DMS53 treated with DMSO at 0.1 percent for 48 hours (cell line): Measurements from ENCODE around the gene CIPC.

Experiments
- DNase-seq: peaks from one replicate; lab custom pipeline; 2025; ENCODE audit not compliant: unreplicated experiment; lab: John Stamatoyannopoulos, UW

Gene CIPC

DNA sequence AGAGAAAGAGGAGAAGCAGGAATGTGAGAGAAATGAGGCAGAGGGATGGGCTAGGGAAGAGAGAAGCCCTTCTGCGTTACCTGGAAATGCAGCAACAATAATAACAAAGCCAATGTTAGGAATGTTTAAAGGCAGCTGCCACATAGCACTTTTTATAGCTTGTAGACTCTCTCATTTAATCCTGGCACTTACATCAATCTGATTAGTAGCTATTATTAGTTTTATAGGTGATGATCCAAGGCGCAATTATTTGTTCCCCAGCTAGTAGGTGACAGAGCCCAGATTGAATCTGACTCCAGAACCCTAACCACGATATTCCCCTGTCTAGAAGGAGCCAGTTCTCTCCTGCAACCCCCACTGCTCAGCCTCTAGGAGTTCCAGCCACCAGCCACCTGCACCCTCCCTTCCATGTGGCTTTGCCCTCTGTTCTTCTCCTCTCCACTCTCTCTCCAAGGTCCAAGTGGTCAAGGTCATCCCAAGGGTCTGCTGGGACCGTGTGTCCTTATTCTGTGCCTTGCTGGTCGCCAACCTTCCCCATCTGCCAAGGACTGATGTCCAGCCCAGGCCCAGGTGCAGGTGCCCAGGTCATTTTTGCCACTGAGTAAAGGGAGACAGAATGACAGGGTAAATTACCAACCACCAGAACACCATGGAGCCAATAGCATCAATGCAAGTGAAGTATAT is 29.4 kb upstream of the CIPC start:
- DNase-seq: no peak

DNA sequence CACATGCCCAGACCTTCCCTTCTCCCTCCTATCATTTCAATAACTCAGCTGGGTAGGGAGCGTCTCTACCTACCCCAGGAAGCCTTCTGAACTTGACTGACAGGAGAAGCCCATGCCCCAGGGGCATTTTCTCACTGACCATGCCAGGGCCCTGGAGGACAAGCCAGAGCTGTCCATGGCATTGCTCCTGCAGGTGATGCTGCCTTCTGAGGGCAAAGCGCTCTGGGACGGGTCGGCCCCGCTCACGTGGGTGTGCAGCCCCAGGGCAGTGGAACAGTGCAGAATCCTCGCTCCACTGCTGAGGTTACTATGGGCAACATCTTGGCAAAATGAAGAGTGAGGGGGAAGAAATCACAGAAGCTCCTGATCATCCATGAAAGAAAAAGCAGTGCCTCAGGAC is 28.5 kb upstream of the CIPC start:
- DNase-seq: no peak

DNA sequence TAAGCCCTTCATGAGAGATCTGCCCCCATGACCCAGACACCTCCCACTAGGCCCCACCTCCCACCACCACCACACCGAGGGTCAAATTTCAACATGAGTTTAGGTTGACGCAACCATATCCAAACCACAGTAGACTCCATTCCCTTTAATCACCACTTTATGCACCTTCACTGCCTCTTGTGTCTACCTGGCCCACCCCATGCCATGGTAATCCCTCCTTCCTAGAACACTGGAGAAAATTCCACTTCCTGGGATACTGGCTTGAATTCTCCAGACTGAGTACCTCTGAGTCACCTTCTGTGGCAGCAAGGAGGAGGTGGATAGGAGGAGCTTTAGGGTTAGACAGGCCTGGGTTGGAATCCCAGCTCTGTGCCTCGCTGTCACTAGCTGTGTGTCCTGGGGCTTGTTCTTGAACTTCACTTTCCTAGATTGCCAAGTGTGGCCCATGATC is 26.1 kb upstream of the CIPC start:
- no peak for DNase-seq

DNA sequence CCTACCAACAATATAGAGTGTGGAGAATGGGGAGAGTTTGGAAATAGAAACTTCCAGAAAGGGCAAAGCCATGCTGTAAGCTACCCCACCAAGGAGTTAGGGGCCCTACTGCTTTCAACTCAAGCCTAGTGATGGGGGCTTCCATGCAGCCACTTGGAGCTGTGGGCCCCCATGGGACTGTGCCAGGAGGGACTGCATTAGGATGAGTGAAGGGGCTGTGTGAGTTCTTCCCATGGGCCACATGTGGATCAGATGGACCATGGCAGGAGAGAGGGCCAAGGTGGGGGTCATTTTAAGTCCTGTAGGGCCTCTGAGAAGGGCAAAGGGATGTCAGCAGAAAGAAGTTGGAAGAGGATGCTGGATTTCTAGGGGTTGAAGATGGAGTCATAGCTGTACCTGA is 23.1 kb upstream of the CIPC start:
- DNase-seq: no peak

DNA sequence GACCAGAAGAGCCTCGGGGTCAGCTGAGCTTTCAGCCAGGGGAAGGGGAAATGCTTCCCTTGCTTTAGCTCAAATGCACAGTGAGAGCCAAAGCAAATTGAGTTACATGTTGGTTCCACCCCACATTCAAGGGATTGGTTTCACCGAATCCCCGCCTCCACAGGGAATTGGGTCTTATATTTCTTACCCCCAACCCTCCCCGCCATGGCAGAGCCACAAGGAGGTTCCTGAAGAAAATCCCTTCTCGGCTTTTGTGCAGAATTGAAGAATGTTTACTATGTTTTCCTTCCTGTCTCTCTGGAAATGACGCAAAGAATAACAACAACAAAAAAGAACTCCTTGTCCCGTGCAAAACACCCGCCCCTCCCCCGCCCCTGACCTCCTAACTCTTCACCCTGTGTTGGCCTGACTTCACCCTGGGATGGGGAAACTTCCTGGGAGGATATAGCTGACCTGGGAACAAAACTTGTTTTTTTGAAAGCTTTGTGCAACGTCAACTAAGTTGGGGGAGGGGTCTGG is 21.9 kb upstream of the CIPC start:
- DNase-seq: no peak

DNA sequence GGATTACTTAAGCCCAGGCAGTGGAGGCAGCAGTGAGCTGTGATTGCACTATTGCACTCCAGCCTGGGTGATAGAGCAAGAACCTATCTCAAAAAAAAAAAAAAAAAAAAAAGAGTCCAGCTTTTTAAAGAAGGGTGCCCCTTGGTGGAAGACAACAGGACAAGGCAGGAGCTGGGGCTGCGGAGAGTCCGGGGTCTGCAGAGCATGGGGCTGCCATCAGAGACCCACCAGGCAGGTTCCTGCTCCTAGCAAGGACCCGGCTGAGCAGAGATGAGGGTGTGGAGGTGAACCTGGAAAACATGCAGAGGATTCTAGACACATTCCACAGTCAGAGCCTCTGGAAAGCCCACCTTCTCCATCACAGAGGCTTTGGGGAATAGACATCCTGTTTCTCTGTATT is 21.0 kb upstream of the CIPC start:
- DNase-seq: no peak

DNA sequence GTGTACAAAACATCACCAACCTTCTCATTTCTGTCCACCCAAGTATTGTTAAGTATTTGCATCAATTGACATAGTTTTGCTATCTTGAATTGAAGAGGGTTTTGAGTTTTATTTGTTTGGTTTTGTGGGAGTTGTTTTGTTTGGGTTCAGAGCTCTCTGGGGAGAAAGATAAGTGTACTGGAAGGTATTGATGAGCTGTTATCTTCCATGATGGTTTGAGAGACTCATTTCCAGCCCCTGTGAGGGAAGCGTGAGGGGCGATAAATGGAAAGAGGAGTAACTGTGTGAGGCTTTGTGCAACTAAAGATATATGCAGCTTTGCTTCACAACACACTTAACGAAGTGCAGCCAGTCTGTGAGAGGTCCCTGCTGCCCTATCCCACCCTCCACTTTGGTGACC is 15.7 kb upstream of the CIPC start:
- DNase-seq: no peak

DNA sequence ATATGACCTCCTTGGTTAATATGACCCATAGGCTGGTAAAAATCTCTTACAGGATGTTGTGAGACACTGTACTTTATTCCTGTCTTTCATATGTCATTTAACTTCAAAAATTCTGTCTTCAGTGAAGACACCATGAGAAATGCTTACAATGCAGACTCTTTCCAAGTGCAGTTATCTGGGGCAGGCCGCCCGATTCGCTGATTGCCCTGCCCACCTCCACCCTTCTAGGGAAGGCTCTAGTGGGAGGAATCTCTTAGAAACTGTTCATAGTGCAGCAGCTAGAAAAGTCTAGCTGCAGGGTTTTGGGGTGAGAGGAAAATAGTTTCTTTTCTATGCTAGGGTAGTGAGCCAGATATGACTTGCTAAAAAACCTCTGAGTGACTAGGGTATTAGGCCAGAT is 15.0 kb upstream of the CIPC start:
- DNase-seq: no peak

DNA sequence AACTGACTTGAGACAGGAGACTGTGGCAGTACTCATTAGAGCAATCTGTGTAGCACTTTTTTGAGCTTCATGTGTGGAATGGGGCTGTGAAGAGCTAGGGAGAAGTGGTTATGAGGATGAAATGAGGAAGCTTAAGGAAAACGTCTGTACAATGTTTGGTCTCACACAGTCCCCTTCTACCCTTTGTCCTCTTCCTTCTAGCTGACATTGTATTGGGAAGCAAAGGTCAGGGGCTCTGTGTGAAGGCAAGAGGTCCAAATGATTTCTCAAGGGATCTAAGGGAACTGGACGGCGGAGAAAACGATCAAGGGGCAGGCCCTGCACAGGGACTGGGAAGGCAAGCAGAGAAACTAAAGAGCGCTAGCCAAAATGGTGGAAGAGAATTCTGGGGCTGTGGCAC is 13.1 kb upstream of the CIPC start:
- DNase-seq: no peak

DNA sequence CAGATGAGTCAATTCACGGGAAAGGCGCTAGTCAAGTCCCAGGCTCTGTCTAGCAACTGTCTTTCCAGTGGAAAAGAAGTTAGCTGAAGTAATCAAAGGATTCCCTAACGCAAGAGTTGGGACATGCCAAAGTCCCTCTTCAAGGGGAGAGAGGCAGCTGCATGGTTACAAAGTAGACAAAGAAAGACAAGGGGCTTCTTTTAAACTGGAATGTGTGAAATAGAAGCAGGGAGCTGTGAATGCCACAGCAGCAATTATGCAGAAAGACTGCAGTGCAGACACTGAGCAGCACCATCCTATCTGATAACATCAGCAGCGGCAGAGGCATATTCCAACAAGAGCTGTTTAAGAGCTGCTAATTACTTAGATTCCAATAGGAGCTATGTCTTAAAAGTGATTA is 12.5 kb upstream of the CIPC start:
- DNase-seq: no peak

DNA sequence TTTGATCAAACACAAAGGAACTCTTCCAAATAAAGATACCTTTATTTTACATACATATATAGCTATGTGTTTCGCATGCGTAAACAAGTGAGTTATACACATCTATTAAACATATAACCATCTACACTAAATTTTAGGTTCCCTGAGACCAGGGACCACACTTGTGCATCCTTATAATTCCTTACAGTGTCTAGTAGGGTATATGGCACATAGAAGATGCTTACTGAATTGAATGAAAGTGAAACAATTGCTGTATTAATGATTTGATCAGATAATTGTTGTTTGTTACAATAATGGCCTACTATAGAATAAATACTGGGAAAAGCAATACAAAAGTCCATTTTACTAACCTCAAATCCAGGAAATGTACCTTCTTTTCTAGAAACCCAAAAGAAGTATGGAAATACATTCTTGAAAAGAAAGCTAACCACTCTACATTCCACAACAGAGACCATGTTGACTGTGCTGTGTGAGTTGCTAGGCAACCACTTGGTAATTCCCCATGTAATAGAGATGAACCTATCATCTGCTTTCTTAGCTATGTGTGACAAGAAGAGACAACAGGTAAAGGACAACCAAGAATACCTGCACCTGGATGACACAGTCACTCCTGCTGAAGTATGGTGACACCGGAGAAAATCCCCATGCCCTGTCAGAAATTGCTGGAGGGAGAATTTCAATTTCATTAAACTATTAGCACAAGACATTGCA is 11.9 kb upstream of the CIPC start:
- peak; percentile 40 for DNase-seq

DNA sequence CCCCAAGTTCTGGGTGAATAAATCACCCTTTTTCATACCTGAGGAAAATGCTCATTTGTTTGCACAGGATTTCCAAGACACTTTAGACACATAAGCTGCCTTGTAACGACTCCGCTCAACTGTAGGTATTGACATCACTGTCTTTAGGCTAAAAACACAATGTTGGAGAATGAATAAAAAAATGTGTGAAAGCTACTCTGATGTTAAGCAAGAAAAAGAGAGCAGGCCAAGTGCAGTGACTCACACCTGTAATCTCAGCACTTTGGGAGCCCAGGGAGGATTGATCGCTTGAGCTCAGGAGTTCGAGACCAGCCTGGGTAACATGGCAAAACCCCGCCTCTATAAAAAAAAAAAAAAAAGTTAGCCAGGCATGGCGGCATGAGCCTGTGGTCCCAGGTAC is 11.1 kb upstream of the CIPC start:
- no peak for DNase-seq

DNA sequence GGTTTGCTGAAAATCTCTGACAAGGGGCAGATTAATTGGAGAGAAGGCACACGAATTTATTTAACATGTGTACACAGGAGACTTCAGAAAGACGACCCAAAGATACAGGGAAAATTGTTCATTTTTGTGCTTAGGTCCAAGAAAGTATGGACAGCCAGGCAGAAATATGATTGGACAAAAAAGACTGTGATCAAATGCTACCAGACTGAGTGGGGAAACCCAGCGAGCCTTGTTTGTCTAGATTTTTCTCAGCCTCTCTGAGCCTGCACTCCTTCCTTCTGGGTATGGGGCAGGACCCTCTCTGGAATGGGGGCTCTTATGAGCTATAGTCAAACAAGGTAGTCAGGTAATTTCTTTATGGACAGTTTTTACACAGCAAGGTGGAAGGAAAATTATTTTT is 10.4 kb upstream of the CIPC start:
- DNase-seq: no peak

DNA sequence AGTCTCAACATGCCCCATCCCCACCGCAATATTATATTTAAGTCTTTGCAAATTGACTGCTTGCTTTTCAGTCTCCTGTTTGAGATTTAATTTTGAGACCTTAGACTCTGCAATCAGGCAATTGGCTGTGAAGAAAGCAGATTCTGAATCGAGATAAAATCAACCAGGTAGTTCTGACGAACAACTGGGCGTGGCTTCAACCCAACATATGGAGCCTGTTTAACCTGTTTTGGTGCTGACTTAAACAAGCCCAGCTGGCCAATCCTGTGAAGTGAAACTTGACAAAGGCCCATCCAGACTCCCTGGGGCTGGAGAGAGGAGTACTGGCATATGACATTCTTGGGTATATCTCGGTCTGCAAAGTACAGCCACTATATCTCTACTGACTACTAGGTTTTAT is 9.8 kb upstream of the CIPC start:
- DNase-seq: peak; percentile 87

DNA sequence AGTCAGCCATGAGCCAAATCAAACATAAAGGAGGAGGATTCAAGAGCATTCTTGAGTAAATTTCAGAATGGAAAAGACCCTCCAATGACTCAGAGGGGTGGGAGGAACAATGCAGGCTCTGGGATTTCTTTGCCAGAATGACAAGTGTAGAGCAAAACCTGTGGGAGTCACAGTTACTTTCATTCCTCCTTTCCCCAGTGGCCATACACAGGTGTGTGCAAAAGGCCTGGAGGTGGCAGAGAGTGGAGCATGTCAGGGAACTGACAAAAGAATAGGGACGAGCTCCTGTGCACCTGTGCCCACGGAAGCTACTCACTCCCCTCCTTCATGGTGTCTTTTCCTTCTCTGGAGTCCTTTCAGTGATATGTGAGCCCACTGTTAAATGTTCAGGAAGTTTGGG is 9.4 kb upstream of the CIPC start:
- DNase-seq: no peak

DNA sequence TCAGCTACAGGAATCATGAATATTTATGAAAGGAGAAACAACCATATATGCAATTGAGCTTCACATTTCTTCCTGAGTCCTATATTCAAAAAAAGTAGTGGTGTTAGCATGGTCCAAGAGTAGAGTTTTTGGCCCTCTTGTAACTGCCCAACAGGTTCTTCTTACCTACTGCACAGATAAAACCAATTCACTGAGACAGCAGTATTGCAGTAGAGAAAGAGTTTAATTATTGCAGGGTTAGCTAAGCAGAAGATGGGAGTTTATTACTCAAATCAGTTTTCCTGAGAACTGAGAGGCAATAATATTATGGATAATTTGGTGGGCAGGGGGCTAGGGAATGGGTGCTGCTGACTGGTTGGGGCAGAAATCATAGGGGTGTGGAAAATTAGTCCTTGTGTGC is 6.5 kb upstream of the CIPC start:
- no peak for DNase-seq

DNA sequence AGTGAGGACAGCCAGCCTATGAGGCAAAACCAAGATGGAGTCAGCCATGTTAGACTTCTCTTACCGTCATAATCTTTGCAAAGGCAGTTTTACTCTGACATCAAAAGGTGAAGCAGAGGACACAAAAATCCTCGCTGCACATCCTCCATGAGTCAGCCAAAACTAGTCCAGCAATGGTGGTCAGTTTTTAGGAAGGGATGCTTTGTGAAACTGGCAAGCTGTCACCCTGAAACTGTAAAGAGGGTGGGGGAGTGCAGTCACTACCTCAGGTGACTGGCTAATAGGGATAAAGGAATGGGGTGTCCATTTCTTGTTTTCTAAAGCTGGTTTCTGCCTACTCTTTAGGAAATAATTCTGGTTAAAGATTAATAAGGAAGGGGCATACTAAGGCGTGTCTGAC is 5.4 kb upstream of the CIPC start:
- DNase-seq: no peak

DNA sequence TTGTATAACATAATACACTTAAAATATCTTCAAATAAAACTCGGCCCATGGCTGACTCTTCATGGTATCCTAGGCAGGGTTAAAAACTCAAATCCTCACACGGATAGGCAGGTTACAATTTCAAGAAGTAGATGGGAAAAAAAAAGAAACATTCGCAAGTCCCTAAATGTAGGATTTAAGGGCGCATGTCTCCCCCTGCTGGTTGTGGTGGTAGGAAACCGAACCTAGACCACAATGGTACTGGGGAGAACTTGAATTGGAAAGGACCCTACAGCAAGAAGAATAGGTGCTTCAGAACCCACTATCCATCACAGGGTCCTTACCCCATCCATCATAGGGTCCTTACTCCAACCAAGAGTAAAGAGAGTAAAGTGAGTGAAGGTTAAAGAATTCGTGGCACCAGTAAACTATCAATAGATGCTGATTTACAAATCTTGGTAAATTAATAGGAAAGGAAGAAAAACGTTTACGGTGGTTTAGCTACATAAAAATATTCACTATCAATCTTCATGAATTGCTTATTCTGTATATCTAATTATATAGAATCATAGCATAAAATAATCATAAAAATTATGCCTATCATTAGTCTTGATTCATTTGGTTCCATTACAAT is 3.3 kb upstream of the CIPC start:
- DNase-seq: peak; percentile 42

DNA sequence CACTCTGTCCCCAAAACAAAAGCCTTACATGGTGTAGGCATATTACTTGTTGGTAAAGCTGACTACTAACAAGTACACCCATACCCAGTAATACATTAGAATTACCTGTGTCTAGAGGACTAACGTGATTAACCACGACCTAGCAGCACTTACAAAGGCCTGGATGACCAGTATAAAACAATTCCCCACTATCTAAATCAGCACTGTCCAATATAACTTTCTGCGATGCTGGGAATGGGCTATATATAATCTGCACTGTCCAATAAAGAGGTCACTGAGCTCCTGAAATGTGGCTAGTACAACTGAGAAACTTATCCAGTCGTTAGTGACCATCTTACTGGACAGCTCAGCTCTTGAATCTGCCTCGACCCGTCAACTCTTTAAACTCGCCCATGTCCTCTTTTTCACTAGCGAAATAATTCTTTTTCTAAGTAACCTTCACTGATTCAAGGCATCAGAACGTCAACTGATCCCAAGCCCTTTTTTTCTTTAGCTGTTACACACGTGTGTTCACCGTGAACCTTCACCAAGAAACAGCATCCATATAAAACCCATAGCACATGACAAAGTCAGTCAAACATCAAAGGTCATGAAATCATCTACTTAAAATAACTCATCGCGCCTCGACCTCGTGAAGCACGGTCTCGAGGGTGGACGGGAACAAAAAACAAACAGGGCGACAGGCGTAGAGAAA is 905 bp upstream of the CIPC start:
- DNase-seq: no peak

DNA sequence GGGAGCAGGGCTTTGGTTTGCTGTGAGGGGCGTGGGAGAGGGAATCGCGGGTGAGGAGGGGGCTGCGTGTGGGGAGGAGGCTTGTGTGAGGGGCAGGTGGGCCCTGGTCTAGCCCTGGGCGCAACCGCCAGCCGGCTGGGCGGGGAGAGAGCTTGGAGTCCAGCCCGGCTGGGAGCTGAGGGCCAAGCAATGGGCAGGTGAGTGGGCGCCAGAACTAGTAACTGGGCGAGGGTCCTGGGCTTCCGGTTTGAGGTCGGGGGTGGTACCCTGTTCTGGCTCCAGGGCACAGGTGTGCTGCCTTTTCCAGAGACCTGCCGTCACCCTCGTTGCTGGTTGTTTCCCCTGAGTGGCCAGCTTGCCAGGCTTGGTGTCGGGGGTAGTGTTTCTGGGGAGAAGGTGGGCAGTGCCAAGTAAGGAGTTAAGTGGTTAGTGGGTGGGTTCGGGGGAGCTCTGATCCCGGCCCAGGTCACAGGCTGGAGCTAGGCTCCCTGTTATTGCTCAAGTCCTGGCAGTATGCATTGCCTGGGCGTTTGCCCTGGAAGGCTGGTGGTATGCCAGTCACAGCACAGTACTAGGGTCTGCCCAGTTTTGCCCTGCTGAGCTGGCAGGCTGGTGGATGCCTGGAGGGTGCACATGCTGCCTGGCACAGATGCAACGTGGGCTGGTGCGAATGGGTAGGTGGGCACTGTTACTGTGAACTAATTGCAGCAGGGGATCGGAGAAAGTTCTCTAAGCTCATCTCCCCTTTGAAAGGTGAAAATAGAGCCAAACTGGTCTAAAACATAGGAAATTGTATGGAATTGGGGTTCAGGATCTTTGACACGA is 683 bp downstream of the CIPC start:
- no peak for DNase-seq
